ENCODE results near the gene LRPAP1. TPM values are rescaled to one million over a fixed set of nuclear protein-coding genes. Genes with fewer than 3 reads are reported as not detected.

Gene LRPAP1
- total RNA-seq, 1 experiment from 2014 or later = 109 TPM

DNA sequence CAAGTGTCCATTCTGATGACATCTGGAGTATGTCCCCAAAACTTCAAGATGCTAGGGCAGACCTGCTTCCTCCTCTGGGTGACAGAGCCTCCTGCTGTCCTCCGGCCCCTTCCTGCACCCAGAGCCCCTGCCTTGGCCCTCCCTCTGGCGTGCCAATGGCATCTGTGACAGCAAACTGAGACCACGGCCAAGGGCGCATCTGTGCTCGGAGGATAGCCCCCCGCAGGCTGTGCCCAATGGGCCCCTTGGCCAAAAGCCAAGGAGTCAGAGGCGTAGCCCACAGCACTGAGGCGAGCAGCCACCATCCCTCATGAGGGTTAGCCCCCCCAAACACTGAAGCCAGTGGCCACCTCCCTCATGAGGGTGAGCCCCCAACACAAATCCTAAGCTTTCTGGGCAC is 7.9 kb downstream of the LRPAP1 start:
- H2AFZ ChIP-seq (ENCODE audit: low read depth, low read length, poor library complexity, severe bottlenecking) = no peak overlapping the region
- H3K79me2 ChIP-seq (ENCODE audit: insufficient read depth, low read length) = peaks cover 64% of the 10 kb centered on the region
- POLR2A ChIA-PET = no interaction called here
- ATAC-seq = no peak
- H3K4me1 ChIP-seq (ENCODE audit: control insufficient read depth in 1 of 2, insufficient read depth in 2 of 2, low read length in 2 of 2) = no peaks in the 10 kb centered on the region
- no peak overlapping the region for H3K4me2 ChIP-seq (ENCODE audit: low read length)
- peaks cover 23 to 37% of the 10 kb centered on the region in 2 experiments; a peak in 3 of 4 replicates for H3K36me3 ChIP-seq (ENCODE audit: control insufficient read depth in 1 of 2, insufficient read depth in 2 of 2, low read length in 2 of 2)
- no peak overlapping the region for H3K27ac ChIP-seq (ENCODE audit: low read depth, low read length)
- no TSS peak for BruUV-seq (replicated peaks)
- intact Hi-C loops (cut with micrococcal nuclease) = no loop called here
- no peak for DNase-seq (ENCODE audit: low read depth, low spot score)
- H3K27me3 ChIP-seq (ENCODE audit: insufficient read depth, low read length) = no peaks in the 10 kb centered on the region
- no peak overlapping the region for H3K4me3 ChIP-seq (replicated peaks in 1 of 2; ENCODE audit: low read depth in 1 of 2, low read length in 2 of 2)
- H3K9ac ChIP-seq (ENCODE audit: low read length) = no peak overlapping the region
- CTCF ChIA-PET = no interaction called here
- no peaks in the 10 kb centered on the region for H3K9me2 ChIP-seq (ENCODE audit: insufficient read depth)
- RAD21 ChIA-PET (ENCODE audit: low non-redundant PET in 1 of 2, low total read pairs in 2 of 2, uncharacterized antibody in 2 of 2, unreplicated experiment in 2 of 2) = no interaction called here
- TF ChIP-seq YY1 (IDR thresholded peaks at IDR 0.05; ENCODE audit: extremely low read depth, insufficient replicate concordance, low read depth, low read length) (no peak), SRF (IDR thresholded peaks at IDR 0.05; ENCODE audit: low read depth) (no peak), ELF1 (IDR thresholded peaks at IDR 0.05; ENCODE audit: borderline replicate concordance, low read depth) (no peak), EZH2phosphoT487 (IDR thresholded peaks at IDR 0.05; ENCODE audit: borderline replicate concordance) (no peak), JUND (IDR thresholded peaks at IDR 0.05) (no peak), CBX3 (IDR thresholded peaks at IDR 0.05; ENCODE audit: low read depth) (no peak), EZH2 (IDR thresholded peaks at IDR 0.05) (no peak), SP1 (IDR thresholded peaks at IDR 0.05; ENCODE audit: low read depth) (no peak), ZNF274 (IDR thresholded peaks at IDR 0.05; ENCODE audit: low read depth, low read length) (no peak), MAX (IDR thresholded peaks at IDR 0.05) (no peak), POLR2AphosphoS5 (IDR thresholded peaks at IDR 0.05; ENCODE audit: low read depth, low read length) (no peak), POLR2A (IDR thresholded peaks at IDR 0.05; ENCODE audit: borderline replicate concordance, extremely low read depth, insufficient read depth, insufficient read length) (no peak)
- TF ChIP-seq, protein P1, sequence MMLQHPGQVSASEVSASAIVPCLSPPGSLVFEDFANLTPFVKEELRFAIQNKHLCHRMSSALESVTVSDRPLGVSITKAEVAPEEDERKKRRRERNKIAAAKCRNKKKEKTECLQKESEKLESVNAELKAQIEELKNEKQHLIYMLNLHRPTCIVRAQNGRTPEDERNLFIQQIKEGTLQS (IDR thresholded peaks at IDR 0.05) = no peak
- H4K20me1 ChIP-seq (ENCODE audit: insufficient read depth) = no peaks in the 10 kb centered on the region
- no peaks in the 10 kb centered on the region for H3K9me3 ChIP-seq (ENCODE audit: control insufficient read depth in 1 of 2, insufficient read depth in 1 of 2, low read depth in 1 of 2, low read length in 2 of 2)

Measured in HCT116 (cell line).